ENCODE data around the gene ZNF410. TPM values are rescaled to one million over a fixed set of nuclear protein-coding genes. Genes with fewer than 3 reads are reported as not detected.

The ZNF410 gene
- total and polyA plus RNA-seq, 2 of the 8 experiments (the other 6 are each of a cell fraction or from before 2014, with no cell fraction given), result 11.2 to 18.9 TPM

DNA sequence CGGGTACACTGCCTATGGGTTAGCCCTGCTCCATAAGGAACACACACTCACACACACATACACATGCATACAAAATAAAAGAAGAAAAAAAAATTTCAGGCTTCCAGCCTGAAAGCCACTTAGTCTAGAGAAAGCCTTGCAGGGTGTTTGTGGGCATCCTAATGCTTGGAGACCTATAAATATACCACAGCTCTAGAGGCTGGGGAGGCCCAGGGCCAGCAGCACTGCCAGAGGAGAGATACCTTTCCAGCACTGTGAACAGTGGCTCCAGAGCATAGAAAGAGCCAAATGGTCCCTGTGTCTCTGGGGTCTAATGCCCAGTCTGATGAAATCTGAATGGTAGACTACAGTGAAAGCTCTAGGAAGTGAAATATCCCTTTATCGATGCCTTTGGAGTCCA lies 50.4 kb downstream of the ZNF410 start:
- Histone ChIP-seq H3K4me2 (ENCODE audit: insufficient read depth in 1 of 2, low read depth in 2 of 2, low read length in 2 of 2) (no peak overlapping the region), H3K23ac (ENCODE audit: insufficient read length) (no peak overlapping the region), H3K23me2 (ENCODE audit: low read depth, low read length) (no peaks in the 10 kb centered on the region), H4K8ac (ENCODE audit: extremely low read depth, insufficient read depth, low read length) (no peak overlapping the region), H2AK5ac (ENCODE audit: low read depth, low read length) (no peak overlapping the region), H2BK15ac (ENCODE audit: low read length) (no peak overlapping the region), H3K14ac (ENCODE audit: insufficient read length) (no peak overlapping the region), H3K56ac (replicated peaks; ENCODE audit: insufficient read length, low read depth, low read length) (no peak overlapping the region), H3K4ac (replicated peaks; ENCODE audit: insufficient read length, low read depth, low read length) (no peak overlapping the region), H3K27ac (ENCODE audit: low read depth, low read length) (no peak overlapping the region), H2BK12ac (ENCODE audit: low read depth, low read length) (no peak overlapping the region), H3K18ac (ENCODE audit: extremely low read depth, low read length) (no peak overlapping the region), H4K91ac (replicated peaks; ENCODE audit: insufficient read length, low read length) (no peak overlapping the region), H3K9ac (replicated peaks in 1 of 4; ENCODE audit: extremely low read depth in 1 of 4, low read depth in 3 of 4, low read length in 3 of 4) (no peak overlapping the region), H4K20me1 (replicated peaks in 1 of 2; ENCODE audit: control insufficient read depth in 1 of 2, insufficient read depth in 2 of 2, low read length in 2 of 2) (no peaks in the 10 kb centered on the region), H3K79me2 (ENCODE audit: control insufficient read depth in 1 of 2, insufficient read depth in 2 of 2, low read length in 2 of 2) (no peaks in the 10 kb centered on the region), H3K4me1 (replicated peaks in 1 of 4; ENCODE audit: control insufficient read depth in 3 of 4, insufficient read depth in 4 of 4, low read length in 3 of 4) (no peaks in the 10 kb centered on the region), H2BK120ac (replicated peaks; ENCODE audit: low read depth, low read length) (no peak overlapping the region), H3K4me3 (ENCODE audit: extremely low read depth in 1 of 4, insufficient read depth in 2 of 4, low read depth in 3 of 4, low read length in 4 of 4) (no peak overlapping the region), H3K36me3 (ENCODE audit: control insufficient read depth in 2 of 4, insufficient read depth in 4 of 4, low read length in 3 of 4) (peaks cover 0 to 6% (median 2%) of the 10 kb centered on the region in 4 experiments; a peak in 7 of 8 replicates), H2BK20ac (ENCODE audit: low read length) (no peak overlapping the region), H3K9me3 (ENCODE audit: insufficient read depth in 2 of 2, low read depth in 1 of 2, low read length in 1 of 2) (no peaks in the 10 kb centered on the region), H3K79me1 (ENCODE audit: low read depth, low read length) (no peaks in the 10 kb centered on the region), H3K27me3 (replicated peaks in 1 of 4; ENCODE audit: control insufficient read depth in 3 of 4, extremely low read depth in 1 of 4, insufficient read depth in 3 of 4, low read length in 3 of 4) (no peaks in the 10 kb centered on the region), H2BK5ac (ENCODE audit: low read depth, low read length) (no peak overlapping the region), H2AFZ (ENCODE audit: low read length) (no peak overlapping the region), H4K5ac (ENCODE audit: insufficient read length, low read depth, low read length) (no peak overlapping the region)
- no peak for TF ChIP-seq BRCA1 (IDR thresholded peaks at IDR 0.05; ENCODE audit: low read depth, low read length)
- no peak for DNase-seq (ENCODE audit: low read depth in 1 of 2, low spot score in 2 of 2)
- FAIRE-seq, result no peak
- POLR2A ChIA-PET (ENCODE audit: partially characterized antibody), result no interaction called here
- CTCF ChIA-PET (ENCODE audit: partially characterized antibody), result interaction anchor here (1.9 to 2.2 kb wide), 2 partner anchors 7 to 9 kb away, joined by 4 to 12 read pairs; no protein-coding TSS in a partner anchor
- 86% methylated on average over 2 of the region's 2 CpGs; no CpG with 5 or more reads in 1 of the 2 experiments for WGBS, 2 experiments (ENCODE audit: extremely low coverage in 1 of 2, insufficient coverage in 1 of 2, insufficient read length in 1 of 2, insufficient replicate concordance in 2 of 2, low coverage in 1 of 2, low lambda C conversion rate in 2 of 2, missing lambda C conversion rate in 1 of 2)

All from H1 (cell line).